OCI-LY3 (cell line): Measurements from ENCODE around the gene CAVIN2.
A peak's percentile ranks its signal among the peaks of the same experiment; 100 is the strongest.

Experiments used
- H2AFZ ChIP-seq: fragments of 200-600, 300-600 bp; shearing (Covaris generic); 2 replicates; pipeline ENCODE4 v1.6.0; 2014; ENCODE audit warnings: antibody characterized with exemption, low read depth, low read length
- H3K27ac ChIP-seq: fragments of 200-600, 300-600 bp; sonication (generic); 2 replicates; pipeline ENCODE4 v1.5.1; 2014; ENCODE audit warnings: mild to moderate bottlenecking, low read length, moderate library complexity, mixed read lengths
- H3K27me3 ChIP-seq: fragments of 200-600, 300-600 bp; sonication (generic); 2 replicates; pipeline ENCODE4 v1.6.1; 2014; ENCODE audit warnings: low read depth, low read length, mixed read lengths
- H3K36me3 ChIP-seq: fragments of 200-600, 300-600 bp; sonication (generic); replicated peaks from 2 replicates; pipeline ENCODE3; 2014; ENCODE audit warnings: low read depth, low read length, mixed read lengths
- H3K4me1 ChIP-seq: fragments of 300-600, 200-600 bp; sonication (generic); 2 replicates; pipeline ENCODE4 v1.6.1; 2014; ENCODE audit warnings: low read length, mixed read lengths
- H3K4me2 ChIP-seq: fragments of 200-600, 300-600 bp; sonication (generic); 2 replicates; pipeline ENCODE4 v1.6.1; 2014; ENCODE audit warnings: low read length, mixed read lengths
- H3K4me3 ChIP-seq: fragments of 300-600, 200-600 bp; sonication (generic); 2 replicates; pipeline ENCODE4 v1.5.1; 2014; ENCODE audit warnings: antibody characterized with exemption, mild to moderate bottlenecking, low read length, moderate library complexity
- H3K79me2 ChIP-seq: fragments of 300-600, 200-600 bp; shearing (Covaris generic); 2 replicates; pipeline ENCODE4 v1.6.1; 2014; ENCODE audit warnings: mild to moderate bottlenecking, low read length, mixed read lengths
- H3K9ac ChIP-seq: fragments of 300-600, 200-600 bp; shearing (Covaris generic); 2 replicates; pipeline ENCODE4 v1.6.0; 2014; ENCODE audit warnings: mild to moderate bottlenecking, low read length, moderate library complexity
- H3K9me3 ChIP-seq: fragments of 200-600, 300-600 bp; shearing (Covaris generic); 2 replicates; pipeline ENCODE4 v1.6.1; 2014; ENCODE audit warnings: low read length, mixed read lengths; ENCODE audit not compliant: insufficient read depth
- H4K20me1 ChIP-seq: fragments of 200-600, 300-600 bp; sonication (generic); 2 replicates; pipeline ENCODE4 v1.6.1; 2016; ENCODE audit warnings: low read length, mixed read lengths; ENCODE audit not compliant: insufficient read depth
- EZH2phosphoT487 ChIP-seq: fragments of 200-600 bp; shearing (Covaris generic); IDR thresholded peaks from 2 replicates; pipeline ENCODE4 v1.6.1; 2018; ENCODE audit warnings: antibody characterized with exemption, mixed run types, low read depth
- TF ChIP-seq, protein P1 (sequence below): fragments of 200-600, 300-600 bp; sonication (generic); IDR thresholded peaks from 2 replicates; pipeline ENCODE4 v1.5.1; 2014; ENCODE audit warnings: antibody characterized with exemption, low read length, low read depth

CAVIN2 gene

DNA sequence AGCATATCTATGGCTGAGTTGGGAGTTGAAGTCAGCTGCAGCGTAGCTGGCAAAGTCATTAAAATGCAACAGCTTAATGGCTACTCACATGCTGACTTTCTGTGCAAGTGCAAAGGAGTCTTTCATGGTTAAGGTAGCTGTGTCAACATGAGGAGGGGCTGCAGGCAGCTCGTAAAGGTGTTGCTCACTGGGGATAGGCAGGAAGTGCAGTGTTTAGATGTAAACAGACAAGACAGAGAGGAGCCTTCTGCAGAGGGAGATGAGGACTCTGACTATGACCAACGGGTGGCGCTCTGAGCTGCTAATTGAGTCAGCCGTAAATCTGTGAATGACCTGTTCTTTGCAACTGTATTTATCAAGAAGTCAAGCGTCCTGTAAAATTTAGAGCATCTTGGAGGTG, 22.3 kb upstream of the CAVIN2 start:
- no peak overlapping the region for H3K27ac ChIP-seq
- no peak for TF ChIP-seq EZH2phosphoT487
- TF ChIP-seq, protein P1, sequence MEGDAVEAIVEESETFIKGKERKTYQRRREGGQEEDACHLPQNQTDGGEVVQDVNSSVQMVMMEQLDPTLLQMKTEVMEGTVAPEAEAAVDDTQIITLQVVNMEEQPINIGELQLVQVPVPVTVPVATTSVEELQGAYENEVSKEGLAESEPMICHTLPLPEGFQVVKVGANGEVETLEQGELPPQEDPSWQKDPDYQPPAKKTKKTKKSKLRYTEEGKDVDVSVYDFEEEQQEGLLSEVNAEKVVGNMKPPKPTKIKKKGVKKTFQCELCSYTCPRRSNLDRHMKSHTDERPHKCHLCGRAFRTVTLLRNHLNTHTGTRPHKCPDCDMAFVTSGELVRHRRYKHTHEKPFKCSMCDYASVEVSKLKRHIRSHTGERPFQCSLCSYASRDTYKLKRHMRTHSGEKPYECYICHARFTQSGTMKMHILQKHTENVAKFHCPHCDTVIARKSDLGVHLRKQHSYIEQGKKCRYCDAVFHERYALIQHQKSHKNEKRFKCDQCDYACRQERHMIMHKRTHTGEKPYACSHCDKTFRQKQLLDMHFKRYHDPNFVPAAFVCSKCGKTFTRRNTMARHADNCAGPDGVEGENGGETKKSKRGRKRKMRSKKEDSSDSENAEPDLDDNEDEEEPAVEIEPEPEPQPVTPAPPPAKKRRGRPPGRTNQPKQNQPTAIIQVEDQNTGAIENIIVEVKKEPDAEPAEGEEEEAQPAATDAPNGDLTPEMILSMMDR: peak; percentile 82

DNA sequence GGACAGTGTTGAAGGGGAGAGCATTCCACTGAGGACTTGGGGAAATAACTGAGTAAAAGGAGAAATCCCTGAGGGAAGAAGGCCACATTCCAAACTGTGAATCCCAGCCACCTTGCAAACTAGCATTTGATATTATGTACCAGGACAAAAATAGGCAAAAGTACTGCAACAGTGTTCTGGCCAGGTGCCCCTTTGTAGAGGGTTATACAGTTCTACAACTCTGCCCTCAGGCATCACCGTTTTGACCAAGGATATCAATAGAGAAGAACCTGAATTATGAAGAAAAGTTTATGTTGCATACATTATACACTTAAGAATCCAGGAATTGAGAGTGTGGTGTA, 20.6 kb upstream of the CAVIN2 start:
- Histone ChIP-seq H3K4me1 (no peaks in the 10 kb centered on the region), H3K36me3 (no peaks in the 10 kb centered on the region), H3K27me3 (no peaks in the 10 kb centered on the region), H4K20me1 (no peaks in the 10 kb centered on the region), H3K79me2 (no peaks in the 10 kb centered on the region), H3K4me2 (no peak overlapping the region), H3K9ac (no peak overlapping the region), H3K27ac (no peak overlapping the region), H3K4me3 (no peak overlapping the region), H2AFZ (no peak overlapping the region), H3K9me3 (no peaks in the 10 kb centered on the region)
- TF ChIP-seq, protein P1: no peak
- no peak for TF ChIP-seq EZH2phosphoT487

More for the DNA sequence above, 22.3 kb upstream of the CAVIN2 start:
- Histone ChIP-seq H3K9ac (no peak overlapping the region), H2AFZ (peak overlapping the region; percentile 85; the same call in 1 of the 2 replicates), H3K4me3 (0 out of 2 replicates have a peak overlapping the region, but pooled peaks have one; percentile 20), H4K20me1 (no peaks in the 10 kb centered on the region), H3K27me3 (no peaks in the 10 kb centered on the region), H3K36me3 (no peaks in the 10 kb centered on the region), H3K79me2 (no peaks in the 10 kb centered on the region), H3K4me1 (no peaks in the 10 kb centered on the region), H3K4me2 (peak overlapping the region; percentile 58), H3K9me3 (no peaks in the 10 kb centered on the region)

DNA sequence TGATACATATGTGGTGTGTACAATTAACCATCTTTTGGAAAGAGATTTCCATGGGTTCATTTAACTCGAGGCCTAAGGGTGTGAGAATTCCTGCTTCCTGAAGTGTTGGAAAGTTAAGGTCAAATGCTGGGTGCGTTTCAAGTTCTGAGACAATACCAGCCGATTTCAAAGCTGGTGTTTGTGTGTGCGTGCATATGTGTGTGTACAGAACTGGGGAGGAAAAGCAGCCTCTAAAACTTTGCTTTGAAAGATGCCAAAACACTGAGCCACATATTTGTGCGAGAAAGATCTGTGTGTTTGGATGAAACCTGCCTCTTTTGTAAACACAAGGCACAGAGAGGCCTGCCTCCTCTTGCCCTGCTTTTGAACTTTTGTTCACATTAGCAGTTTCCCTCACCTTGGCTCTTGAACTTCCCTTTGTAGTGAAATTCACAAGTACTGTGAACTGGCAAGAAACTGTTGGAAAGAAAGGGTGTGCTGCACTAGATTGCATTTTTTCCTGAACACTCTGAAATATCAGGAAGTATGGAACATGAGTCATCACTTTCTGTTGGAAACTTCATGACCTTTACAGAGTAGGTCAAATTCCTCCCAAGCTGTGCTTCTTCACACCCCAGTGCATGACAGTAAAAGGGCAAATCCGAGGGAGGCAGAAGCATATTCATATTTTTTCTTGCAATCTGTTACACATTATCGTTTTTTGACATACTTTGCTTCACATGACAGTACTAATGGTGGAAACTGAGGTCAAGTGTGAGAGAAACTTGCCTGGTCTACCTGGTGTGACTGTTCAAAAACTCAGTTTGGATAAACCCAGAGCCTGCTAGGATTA, 20.0 kb upstream of the CAVIN2 start:
- Histone ChIP-seq H4K20me1 (no peaks in the 10 kb centered on the region), H3K4me3 (no peak overlapping the region), H3K9ac (no peak overlapping the region), H3K9me3 (no peaks in the 10 kb centered on the region), H3K36me3 (no peaks in the 10 kb centered on the region), H3K27ac (no peak overlapping the region), H3K27me3 (no peaks in the 10 kb centered on the region), H3K4me1 (no peaks in the 10 kb centered on the region), H3K79me2 (no peaks in the 10 kb centered on the region), H3K4me2 (no peak overlapping the region), H2AFZ (no peak overlapping the region)
- TF ChIP-seq, protein P1: no peak
- no peak for TF ChIP-seq EZH2phosphoT487

DNA sequence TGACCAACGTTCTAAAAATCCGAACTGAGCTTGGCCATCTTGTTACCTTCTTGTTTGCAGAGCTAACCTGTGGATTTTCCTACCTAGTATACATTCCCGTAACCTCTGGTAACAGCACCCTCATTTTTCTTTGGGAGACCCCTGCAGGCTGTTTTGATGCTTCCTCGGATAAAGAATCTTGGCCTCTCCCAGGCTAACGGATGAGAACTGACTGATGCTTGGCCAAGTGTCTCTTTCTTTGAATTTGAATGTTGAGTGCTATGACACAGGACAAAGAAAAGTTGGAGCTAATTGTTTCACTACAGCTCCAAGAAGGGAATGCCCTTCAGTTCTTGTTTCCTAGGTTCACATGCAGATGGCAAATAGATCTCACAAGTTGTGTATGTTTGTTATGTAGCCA, 19.3 kb upstream of the CAVIN2 start:
- Histone ChIP-seq H2AFZ (no peak overlapping the region), H3K4me1 (no peaks in the 10 kb centered on the region), H4K20me1 (no peaks in the 10 kb centered on the region), H3K27ac (no peak overlapping the region), H3K27me3 (no peaks in the 10 kb centered on the region), H3K4me2 (no peak overlapping the region), H3K4me3 (no peak overlapping the region), H3K36me3 (no peaks in the 10 kb centered on the region), H3K79me2 (no peaks in the 10 kb centered on the region), H3K9me3 (no peaks in the 10 kb centered on the region), H3K9ac (no peak overlapping the region)
- TF ChIP-seq, protein P1: no peak
- no peak for TF ChIP-seq EZH2phosphoT487
